NCI-H2227 (cell line): ENCODE measurements around the gene TOPAZ1.

Experiments used
- DNase-seq: peaks from one replicate; lab custom pipeline; 2025; ENCODE audit not compliant: unreplicated experiment; lab: John Stamatoyannopoulos, UW

Gene TOPAZ1

GRCh38 chr3:44241706-44242105 is at the start of gene TOPAZ1:
TSS of gene TOPAZ1 (plus strand) at chr3:44241886. CDS start at chr3:44242054, 168 bp downstream.
- DNase-seq: no peak

DNA sequence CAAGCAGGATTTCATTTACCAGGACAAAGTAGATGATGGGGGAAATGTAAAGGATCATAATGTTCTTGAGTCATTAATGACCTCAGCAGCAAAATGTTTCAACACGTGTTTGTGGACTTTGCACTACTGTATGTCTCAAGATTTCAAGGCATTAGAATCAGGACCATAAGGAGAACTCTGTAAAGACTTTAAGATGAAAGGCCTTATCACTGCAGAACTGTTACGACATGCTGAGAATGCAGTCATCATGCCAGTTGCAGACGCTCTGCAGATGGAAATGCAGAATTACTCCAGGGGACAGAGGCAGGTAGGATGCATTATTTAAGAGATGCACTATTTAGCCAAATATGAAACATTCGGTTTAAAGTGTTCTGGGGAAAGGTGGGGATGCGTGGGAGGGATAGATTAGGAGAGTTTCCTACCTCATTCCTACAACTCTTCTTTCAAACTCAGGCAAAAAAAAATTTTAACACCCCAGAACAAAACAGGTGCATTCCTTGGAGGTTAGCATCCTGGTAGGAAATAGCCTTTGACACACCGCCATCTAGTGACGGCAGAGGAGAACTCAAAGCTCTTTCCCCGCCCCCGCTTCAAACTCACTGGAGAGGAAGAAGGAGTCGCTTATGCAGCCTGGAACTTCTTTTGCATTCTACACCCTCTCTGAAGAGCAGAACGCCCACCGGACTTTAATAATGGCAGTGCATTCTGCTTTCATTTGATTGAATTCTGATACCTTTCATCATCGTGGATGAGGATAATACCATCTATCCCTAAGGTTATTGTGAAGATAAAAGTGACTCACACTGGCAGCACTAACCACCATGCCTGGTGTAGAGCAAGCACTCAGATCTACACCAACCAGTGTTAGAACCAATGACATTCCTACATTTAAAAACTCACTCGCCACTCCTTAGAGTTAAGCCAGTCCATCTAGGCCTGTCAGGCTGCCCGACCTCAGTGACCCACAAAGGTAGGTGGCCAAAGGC is 43.1 kb upstream of the TOPAZ1 start:
- DNase-seq: peak; percentile 73

GRCh38 chr3:44206261-44206660 is 35.4 kb upstream of the TOPAZ1 start:
- no peak for DNase-seq

DNA sequence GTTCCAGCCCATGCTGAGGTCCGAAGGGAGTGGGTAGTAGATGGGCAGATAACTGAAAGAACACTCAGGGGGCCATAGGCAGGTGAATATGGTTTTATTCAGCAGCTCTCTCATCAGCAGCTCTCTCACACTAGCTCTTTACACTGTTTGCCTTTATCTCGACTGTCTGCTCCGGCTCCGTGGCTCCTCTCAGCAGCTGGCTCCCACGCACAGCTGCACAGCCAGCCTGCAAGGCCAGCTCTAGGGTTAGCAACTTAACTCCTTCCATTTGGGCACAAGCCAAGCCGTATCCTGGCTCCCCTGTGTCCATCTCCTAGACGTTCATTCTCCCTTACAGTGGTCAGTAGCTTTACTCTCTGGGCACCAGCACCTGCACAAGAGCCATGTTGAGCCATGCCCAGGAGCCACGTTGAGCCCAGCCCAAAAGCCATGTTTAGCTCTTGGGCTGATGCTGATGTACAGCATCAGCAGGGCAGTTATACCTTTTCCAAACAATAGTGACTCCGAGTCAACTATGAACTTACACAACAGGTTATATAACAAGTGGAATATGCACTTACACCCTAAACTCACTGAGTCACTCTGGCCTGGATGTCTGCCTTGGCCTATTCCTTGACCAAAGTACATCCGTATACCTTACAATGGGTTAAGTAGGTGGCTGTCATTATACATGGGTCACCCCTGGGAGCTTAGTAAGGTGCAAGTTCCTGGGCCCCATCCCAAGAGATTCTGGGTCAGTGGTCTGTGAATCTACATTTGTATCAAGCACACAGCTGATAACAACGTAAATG is 34.6 kb upstream of the TOPAZ1 start:
- DNase-seq: no peak

DNA sequence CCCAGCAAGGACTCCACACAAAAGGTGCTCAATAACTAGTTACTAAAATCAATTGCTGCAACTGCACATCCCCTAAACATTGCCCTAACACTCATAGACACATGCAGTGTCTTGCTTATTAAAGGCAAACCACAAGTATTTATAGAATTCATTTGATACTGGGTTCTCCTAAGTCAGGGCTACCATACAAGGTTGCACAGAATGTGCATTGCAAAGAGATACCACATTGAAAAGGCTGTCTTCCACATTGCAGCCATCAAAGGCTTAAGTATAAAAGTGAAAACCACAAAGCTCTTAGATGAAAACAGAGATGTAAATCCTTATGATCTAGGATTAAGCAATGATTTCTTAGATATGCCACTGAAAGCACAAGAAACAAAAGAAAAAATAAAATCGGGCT is 33.6 kb upstream of the TOPAZ1 start:
- DNase-seq: no peak

- DNase-seq: no peak
Measured at GRCh38 chr3:44208568-44208967, 33.1 kb upstream of the TOPAZ1 start.

DNA sequence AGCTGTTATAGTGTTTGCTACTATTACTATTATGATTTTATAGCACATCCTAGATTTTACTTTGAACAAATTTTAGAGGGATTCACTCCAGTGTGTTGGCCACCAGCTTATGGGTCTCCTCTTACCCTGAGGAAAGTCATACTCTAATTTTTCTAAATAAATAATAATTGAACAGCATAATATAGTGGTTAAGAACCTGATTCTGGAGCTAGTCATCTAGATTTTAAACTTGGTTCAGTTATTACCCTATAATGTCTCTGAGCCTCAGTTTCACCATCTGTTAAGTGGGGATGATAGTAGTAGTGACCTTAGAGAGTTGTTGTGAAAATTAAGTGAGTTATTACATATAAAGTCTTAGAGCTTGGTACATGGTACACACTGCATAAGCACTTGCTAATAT is 30.7 kb upstream of the TOPAZ1 start:
- no peak for DNase-seq

- no peak for DNase-seq
Measured at GRCh38 chr3:44222337-44222736, 19.3 kb upstream of the TOPAZ1 start.

- DNase-seq: no peak
Measured at GRCh38 chr3:44223299-44223698, 18.4 kb upstream of the TOPAZ1 start.

DNA sequence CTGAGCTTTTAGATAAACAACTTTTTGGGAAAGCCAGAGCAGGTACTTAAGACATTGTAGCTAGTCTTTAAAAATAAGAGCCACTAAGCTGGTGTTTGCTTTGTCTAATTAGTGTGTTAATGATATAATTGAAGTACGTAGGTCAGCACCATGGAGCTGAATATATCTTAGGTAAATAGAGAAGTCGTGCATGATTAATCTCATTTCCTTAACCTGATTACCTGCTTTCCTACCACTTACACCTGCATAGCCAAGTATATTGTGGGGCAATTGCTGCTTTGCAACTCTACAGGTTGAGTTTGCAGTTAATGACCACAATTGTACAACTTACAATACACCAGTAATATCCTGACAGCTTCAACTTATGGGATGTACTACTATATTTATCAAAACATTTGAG is 17.6 kb upstream of the TOPAZ1 start:
- no peak for DNase-seq

DNA sequence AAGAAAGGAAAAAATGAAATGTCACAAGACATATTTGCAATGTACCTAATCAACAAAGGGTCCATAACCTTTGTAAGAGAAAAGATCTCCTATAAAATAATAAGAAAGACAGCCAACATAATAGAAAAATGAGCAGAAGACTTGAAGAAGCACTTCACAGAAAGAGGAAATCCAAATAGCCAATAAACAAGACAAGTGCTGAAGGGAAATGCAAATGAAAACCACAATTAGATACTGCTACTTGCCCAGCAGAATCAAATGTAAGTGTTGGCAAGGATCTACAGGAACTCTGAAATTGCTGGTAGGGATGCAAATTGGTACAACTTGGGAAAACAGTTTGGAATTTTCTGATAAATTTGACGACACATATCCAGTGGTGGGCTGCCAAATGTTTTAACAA is 15.1 kb upstream of the TOPAZ1 start:
- no peak for DNase-seq

GRCh38 chr3:44227632-44228031 is 14.1 kb upstream of the TOPAZ1 start:
- DNase-seq: no peak

- DNase-seq: no peak
Measured at GRCh38 chr3:44228900-44229299, 12.8 kb upstream of the TOPAZ1 start.

GRCh38 chr3:44232407-44232806 is 9.3 kb upstream of the TOPAZ1 start:
- DNase-seq: no peak

DNA sequence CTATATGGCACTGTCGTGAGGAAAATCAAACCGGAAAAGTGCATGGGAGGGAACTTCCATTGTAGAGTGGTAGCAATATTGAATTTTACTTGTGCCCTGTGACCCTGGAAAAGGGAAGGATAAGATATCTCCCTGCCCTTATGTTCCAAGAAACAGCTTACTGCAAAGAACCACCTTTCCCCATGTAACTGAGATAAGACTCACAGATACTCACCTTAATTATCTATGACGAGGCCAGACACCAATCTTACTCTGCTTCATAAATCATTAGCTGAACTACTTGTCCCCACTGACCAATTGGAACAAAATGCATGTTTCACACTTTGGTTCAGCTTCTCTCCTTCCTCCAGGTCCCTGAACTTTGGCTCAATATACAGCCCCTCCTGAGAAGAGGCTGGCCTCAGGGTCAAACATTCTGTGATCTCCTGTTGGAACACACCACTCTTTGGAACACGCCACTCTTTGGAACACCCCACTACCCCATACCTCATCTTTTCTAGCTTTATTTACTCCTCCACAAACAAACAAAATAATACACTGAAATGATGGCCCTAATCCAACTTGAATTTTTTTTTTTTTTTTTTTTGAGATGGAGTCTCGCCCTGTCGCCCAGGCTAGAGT is 6.9 kb upstream of the TOPAZ1 start:
- no peak for DNase-seq

DNA sequence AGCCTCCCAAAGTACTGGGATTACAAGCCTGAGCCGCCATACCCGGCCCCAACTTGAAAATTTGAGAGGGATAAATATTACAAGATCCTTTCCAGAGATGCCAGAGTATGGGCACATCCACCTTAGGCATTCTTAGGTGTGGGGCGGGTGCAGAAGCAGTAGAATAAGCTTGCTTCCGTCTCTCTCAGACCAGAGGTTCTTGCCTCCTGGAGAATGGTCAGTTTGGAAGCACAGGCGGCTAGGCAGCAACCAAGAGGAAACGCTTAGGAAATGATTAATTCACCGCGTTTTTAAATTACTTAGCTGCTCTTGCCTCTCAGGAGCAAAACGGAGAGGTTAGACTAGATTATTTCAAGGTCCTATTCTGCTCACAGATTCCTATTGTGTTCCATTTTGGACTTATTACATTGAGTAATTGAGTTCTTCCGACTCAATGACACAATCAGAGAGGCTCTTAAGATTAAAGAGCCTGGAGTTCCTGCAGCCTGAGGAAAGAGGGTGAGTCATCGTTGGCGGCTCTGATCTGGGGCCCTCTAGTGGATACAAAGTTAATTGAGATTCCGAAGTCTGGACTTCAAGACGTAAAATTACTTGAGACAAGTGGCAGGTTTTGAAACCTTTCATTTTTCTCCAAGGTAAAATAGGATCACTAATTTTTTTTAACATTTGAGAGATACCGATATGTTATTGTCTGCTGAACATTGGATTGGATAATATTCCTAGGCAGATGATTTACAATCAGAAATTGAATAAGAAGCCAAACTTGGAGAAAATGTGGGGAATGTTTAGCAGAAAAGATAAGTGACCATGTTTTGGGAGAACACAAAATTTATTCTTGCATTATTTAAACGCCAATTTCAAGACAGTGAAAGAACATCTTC is 5.8 kb upstream of the TOPAZ1 start:
- DNase-seq: peak; percentile 74

DNA sequence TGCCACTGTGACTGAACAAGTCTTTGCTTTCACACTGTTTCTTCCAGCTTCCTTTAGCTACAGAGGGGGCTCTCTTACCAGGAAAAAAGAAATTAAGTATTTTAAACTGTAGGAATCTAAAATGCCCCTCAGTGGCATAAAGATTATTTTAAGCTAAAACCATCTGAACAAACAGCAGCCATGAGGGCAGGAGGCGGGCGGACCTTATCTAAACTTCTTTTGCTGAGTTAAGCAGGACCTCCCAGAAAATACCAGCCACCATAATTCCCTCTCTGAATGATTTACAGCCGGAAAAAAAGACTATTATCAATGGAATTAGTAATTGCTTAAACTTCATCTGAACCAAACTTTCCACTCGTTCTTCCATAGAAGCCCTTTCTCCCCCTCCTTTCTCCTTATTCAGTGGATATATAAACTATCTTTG is 5.2 kb upstream of the TOPAZ1 start:
- no peak for DNase-seq

GRCh38 chr3:44237161-44237560 is 4.5 kb upstream of the TOPAZ1 start:
- no peak for DNase-seq

DNA sequence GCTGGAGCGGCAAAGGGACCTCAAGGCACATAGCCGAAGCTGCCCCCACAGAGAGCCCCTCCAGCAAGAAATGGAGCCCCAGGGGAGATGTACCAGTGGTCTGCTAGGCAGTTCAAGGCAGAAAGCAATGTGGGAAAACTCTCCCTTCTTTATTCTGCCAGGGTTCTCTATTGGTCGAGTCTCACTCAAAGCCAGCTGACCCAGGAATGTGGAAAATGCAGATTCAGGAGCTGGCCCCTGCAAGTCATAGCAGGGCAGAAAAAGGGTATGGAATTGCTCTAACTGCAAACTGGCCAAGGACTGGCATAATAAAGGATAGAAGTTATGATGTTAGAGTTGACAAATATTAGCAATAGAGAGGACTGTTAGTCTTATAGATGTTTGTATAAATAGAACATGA is 4.0 kb upstream of the TOPAZ1 start:
- DNase-seq: no peak

- no peak for DNase-seq
Measured at GRCh38 chr3:44238889-44239288, 2.8 kb upstream of the TOPAZ1 start.

DNA sequence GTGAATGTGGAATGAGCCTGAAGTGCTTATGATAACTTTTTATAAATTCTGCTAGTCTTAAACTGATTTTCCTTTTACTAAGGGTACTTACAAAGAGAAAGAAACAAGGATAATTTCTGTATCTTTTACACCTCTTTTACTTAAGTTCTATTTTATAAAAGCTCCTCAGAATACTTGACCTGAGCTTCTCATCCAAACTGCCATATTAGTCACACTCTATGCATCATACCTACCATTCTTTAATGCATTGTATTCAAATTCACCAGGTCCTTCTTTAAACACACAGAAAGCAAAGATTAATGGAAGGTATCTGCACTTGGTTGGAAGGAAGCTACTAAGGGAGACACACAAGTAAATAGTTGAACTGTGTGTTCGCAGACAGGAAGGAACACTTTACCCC is 1.6 kb upstream of the TOPAZ1 start:
- DNase-seq: no peak
